ENCODE measurements around the gene KDM6B. TPM values are rescaled to one million over a fixed set of nuclear protein-coding genes. Genes with fewer than 3 reads are reported as not detected.

Gene KDM6B
- total RNA-seq, 1 experiment from 2014 or later = 29.0 TPM

DNA sequence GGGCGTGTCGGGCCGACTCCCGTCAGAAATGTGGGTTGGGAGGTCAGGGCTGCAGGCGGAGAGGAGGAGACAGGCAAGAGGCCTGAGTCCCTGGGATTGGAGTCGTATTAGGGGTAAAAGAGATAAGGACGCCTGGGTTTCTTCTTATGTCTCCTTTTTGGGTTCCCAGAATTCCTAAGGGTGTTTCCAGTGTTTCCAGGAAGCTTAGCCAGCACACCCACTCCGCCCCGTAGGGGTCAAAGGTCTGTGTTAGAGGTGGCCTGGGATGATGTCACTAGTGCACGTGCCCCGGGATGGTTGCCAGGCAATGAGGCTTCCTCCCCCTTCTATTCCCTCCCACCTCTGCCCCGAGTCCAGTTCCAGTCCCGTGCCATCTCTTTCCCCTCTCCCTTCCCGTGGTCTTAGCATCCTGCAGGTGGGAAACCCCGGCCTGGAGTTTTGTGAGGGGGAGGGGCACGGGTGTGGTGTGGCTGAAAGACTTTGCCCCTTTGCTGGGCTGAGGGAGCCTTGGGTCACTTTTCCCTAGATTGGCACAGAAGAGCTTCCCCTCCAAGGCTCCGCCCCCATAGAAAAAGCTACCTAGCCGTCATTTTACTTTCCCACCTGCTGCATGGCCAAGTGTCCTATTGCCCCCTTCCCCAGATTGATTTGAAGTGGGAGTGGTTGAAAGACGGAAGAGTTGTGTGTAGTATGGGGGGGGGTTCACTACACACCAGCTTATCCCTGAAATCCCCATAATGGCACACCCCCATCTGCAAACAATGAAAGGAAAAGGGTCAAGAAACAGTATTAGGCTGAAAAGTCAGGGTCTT lies 2.8 kb downstream of the KDM6B start:
- H3K4me1 Mint-ChIP-seq (ENCODE audit: low read depth, unreplicated experiment) = peaks cover 57% of the 10 kb centered on the region
- peaks cover 81% of the 10 kb centered on the region for H3K36me3 Mint-ChIP-seq (ENCODE audit: insufficient read depth, unreplicated experiment)
- CTCF ChIA-PET = interaction anchor here (0.5 kb wide), 1 partner anchor 48 kb away, joined by 5 read pairs; no protein-coding TSS in a partner anchor
- BruUV-seq (replicated peaks) = no TSS peak
- DNase-seq = peak; percentile 86
- H3K27ac Mint-ChIP-seq (ENCODE audit: unreplicated experiment) = peak overlapping the region; percentile 72
- H3K4me3 Mint-ChIP-seq (ENCODE audit: low read depth, unreplicated experiment) = peak overlapping the region; percentile 82
- H3K27me3 Mint-ChIP-seq (ENCODE audit: unreplicated experiment) = peaks cover 19% of the 10 kb centered on the region
- TF ChIP-seq, protein P1, sequence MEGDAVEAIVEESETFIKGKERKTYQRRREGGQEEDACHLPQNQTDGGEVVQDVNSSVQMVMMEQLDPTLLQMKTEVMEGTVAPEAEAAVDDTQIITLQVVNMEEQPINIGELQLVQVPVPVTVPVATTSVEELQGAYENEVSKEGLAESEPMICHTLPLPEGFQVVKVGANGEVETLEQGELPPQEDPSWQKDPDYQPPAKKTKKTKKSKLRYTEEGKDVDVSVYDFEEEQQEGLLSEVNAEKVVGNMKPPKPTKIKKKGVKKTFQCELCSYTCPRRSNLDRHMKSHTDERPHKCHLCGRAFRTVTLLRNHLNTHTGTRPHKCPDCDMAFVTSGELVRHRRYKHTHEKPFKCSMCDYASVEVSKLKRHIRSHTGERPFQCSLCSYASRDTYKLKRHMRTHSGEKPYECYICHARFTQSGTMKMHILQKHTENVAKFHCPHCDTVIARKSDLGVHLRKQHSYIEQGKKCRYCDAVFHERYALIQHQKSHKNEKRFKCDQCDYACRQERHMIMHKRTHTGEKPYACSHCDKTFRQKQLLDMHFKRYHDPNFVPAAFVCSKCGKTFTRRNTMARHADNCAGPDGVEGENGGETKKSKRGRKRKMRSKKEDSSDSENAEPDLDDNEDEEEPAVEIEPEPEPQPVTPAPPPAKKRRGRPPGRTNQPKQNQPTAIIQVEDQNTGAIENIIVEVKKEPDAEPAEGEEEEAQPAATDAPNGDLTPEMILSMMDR (IDR thresholded peaks at IDR 0.05; ENCODE audit: unreplicated experiment) = no peak
- H3K9me3 Mint-ChIP-seq (ENCODE audit: low read depth, unreplicated experiment) = no peaks in the 10 kb centered on the region
- intact Hi-C loops (cut with micrococcal nuclease; ENCODE audit: unreplicated experiment) = no loop called here

DNA sequence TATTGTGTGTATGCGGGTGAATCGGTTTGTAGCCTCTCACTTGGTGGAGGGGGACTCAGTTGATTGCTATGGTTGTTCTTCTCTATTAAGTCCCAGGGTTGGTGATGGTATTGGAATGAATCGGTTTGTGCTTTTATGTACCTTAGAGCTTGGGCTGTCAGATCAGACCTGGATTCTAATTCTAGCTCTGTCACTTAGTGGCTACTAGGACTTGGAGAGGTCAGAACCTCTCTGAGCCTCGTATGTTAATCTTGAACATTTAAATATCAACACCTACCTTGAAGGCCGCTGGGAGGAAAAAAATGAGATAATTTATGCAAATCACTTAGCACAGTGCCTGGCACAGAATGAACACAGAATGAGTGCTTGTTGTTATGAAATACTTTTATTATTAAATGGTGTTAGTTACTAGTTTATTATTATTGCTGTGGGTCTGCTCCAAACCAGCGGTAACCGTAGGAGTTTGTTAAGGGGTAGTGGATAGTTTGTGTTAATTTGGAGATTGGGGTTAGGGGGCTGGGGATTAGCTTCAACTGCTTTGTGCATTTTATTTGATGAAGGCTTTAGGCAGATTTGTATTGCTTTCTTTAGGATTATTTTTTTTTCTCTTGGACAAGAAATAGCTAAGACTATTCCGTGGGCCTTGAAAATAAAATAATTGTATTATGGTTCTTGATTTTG lies 3.5 kb downstream of the KDM6B start:
- TF ChIP-seq, protein P1 (IDR thresholded peaks at IDR 0.05; ENCODE audit: unreplicated experiment) = no peak
- H3K27ac Mint-ChIP-seq (ENCODE audit: unreplicated experiment) = peak overlapping the region; percentile 72
- H3K4me3 Mint-ChIP-seq (ENCODE audit: low read depth, unreplicated experiment) = peak overlapping the region; percentile 82
- peaks cover 13% of the 10 kb centered on the region for H3K27me3 Mint-ChIP-seq (ENCODE audit: unreplicated experiment)
- peaks cover 57% of the 10 kb centered on the region for H3K4me1 Mint-ChIP-seq (ENCODE audit: low read depth, unreplicated experiment)
- peaks cover 88% of the 10 kb centered on the region for H3K36me3 Mint-ChIP-seq (ENCODE audit: insufficient read depth, unreplicated experiment)
- H3K9me3 Mint-ChIP-seq (ENCODE audit: low read depth, unreplicated experiment) = no peaks in the 10 kb centered on the region
- no peak for DNase-seq
- CTCF ChIA-PET = interaction anchor here (0.5 kb wide), 1 partner anchor 48 kb away, joined by 5 read pairs; no protein-coding TSS in a partner anchor
- BruUV-seq (replicated peaks) = no TSS peak
- intact Hi-C loops (cut with micrococcal nuclease; ENCODE audit: unreplicated experiment) = no loop called here

DNA sequence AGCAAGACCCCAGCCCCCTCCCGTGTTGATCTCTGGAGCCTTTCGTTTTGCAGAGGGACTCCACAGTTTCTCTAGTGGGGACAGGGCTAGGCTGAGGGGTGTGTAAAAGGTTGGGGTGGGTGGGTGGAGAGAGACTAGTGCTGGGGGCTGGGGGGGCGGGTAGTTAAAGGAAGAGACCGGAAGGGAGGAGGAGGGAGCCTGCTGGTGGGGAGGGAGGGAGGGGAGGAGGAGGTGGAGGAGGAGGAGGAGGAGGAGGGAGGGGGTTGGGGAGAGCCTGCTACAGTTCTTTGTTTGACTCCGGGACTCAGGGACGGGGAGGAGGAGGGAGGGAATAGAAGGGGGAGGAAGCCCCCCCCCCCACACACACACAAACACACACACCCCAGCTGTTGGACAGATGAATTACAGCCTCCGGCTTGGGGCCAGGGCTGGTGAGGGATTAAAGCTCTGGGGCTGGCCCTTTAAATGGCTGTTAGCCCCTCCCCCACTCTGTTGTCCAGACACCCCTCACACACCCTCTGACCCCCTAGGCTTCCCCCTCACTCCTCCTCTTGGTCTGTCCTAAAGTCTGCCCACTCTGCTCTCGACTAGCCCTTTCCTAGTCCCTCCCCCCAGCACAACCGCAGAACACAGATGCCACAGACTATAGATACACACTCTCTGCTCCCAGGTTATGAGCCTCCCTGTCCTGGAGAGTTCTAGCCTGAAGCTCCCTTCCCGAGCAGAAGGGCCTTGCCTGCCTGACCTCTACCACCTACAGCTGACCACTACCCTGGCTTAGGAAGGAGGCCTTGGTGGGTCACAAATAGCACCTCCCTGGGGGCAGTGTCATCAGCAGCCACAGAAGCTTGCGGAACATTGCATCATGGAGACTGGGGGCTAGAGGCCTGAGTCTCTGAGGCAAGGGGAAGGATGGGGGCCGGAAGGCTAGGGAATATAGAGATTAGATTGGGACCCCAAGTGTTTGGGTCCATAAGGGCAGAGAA lies 4.4 kb downstream of the KDM6B start:
- intact Hi-C loops (cut with micrococcal nuclease; ENCODE audit: unreplicated experiment) = no loop called here
- H3K27ac Mint-ChIP-seq (ENCODE audit: unreplicated experiment) = peak overlapping the region; percentile 88
- BruUV-seq (replicated peaks) = no TSS peak
- H3K4me3 Mint-ChIP-seq (ENCODE audit: low read depth, unreplicated experiment) = peak overlapping the region; percentile 96
- TF ChIP-seq, protein P1 (IDR thresholded peaks at IDR 0.05; ENCODE audit: unreplicated experiment) = no peak
- H3K27me3 Mint-ChIP-seq (ENCODE audit: unreplicated experiment) = peaks cover 5% of the 10 kb centered on the region
- CTCF ChIA-PET = interaction anchor here (0.6 kb wide), 2 partner anchors 24 to 33 kb away, joined by 3 to 4 read pairs; no protein-coding TSS in a partner anchor
- no peaks in the 10 kb centered on the region for H3K9me3 Mint-ChIP-seq (ENCODE audit: low read depth, unreplicated experiment)
- peaks cover 95% of the 10 kb centered on the region for H3K36me3 Mint-ChIP-seq (ENCODE audit: insufficient read depth, unreplicated experiment)
- no peak for DNase-seq
- H3K4me1 Mint-ChIP-seq (ENCODE audit: low read depth, unreplicated experiment) = peaks cover 54% of the 10 kb centered on the region

Measured in Calu3 (cell line).